ENCODE data around the gene SGSM1.
A peak's percentile ranks its signal among the peaks of the same experiment; 100 is the strongest.

SGSM1 gene

GRCh38 chr22:24942301-24942700 is 136.3 kb downstream of the SGSM1 start:
- H2AFZ ChIP-seq: no peak overlapping the region
- H3K79me2 ChIP-seq: no peaks in the 10 kb centered on the region
- no peak overlapping the region for H3K4me2 ChIP-seq (ENCODE audit: low read length)
- no peaks in the 10 kb centered on the region for H3K36me3 ChIP-seq (ENCODE audit: control insufficient read depth, insufficient read depth, low read length)
- TF ChIP-seq CTCF (IDR thresholded peaks at IDR 0.05): no peak
- H3K9ac ChIP-seq: no peak overlapping the region
- no peaks in the 10 kb centered on the region for H3K27me3 ChIP-seq (ENCODE audit: control insufficient read depth, insufficient read depth, low read length)
- no peaks in the 10 kb centered on the region for H3K9me3 ChIP-seq (ENCODE audit: control insufficient read depth, low read length)
- peaks cover 12% of the 10 kb centered on the region for H3K4me1 ChIP-seq
- H3K4me3 ChIP-seq (ENCODE audit: low read depth, low read length): no peak overlapping the region
- peak overlapping the region; percentile 77 for H3K27ac ChIP-seq

- Histone ChIP-seq H3K27me3 (ENCODE audit: control insufficient read depth, insufficient read depth, low read length) (no peaks in the 10 kb centered on the region), H3K9me3 (ENCODE audit: control insufficient read depth, low read length) (no peaks in the 10 kb centered on the region), H3K9ac (no peak overlapping the region), H3K27ac (peak overlapping the region; percentile 62), H3K36me3 (ENCODE audit: control insufficient read depth, insufficient read depth, low read length) (no peaks in the 10 kb centered on the region), H3K4me1 (peaks cover 21% of the 10 kb centered on the region), H3K4me3 (ENCODE audit: low read depth, low read length) (no peak overlapping the region), H3K4me2 (ENCODE audit: low read length) (no peak overlapping the region), H3K79me2 (no peaks in the 10 kb centered on the region), H2AFZ (no peak overlapping the region)
- no peak for TF ChIP-seq CTCF (IDR thresholded peaks at IDR 0.05)
Measured at GRCh38 chr22:24944217-24944937, 138.4 kb downstream of the SGSM1 start.

- H3K4me1 ChIP-seq: peaks cover 21% of the 10 kb centered on the region
- no peaks in the 10 kb centered on the region for H3K9me3 ChIP-seq (ENCODE audit: control insufficient read depth, low read length)
- no peak overlapping the region for H3K4me3 ChIP-seq (ENCODE audit: low read depth, low read length)
- no peak overlapping the region for H2AFZ ChIP-seq
- H3K27me3 ChIP-seq (ENCODE audit: control insufficient read depth, insufficient read depth, low read length): no peaks in the 10 kb centered on the region
- H3K79me2 ChIP-seq: no peaks in the 10 kb centered on the region
- H3K4me2 ChIP-seq (ENCODE audit: low read length): peak overlapping the region; percentile 41
- no peak overlapping the region for H3K9ac ChIP-seq
- H3K27ac ChIP-seq: peak overlapping the region; percentile 62
- H3K36me3 ChIP-seq (ENCODE audit: control insufficient read depth, insufficient read depth, low read length): no peaks in the 10 kb centered on the region
- TF ChIP-seq CTCF (IDR thresholded peaks at IDR 0.05): no peak
Measured at GRCh38 chr22:24945430-24945829, 139.4 kb downstream of the SGSM1 start.

- H3K9me3 ChIP-seq (ENCODE audit: control insufficient read depth, low read length): no peaks in the 10 kb centered on the region
- no peak overlapping the region for H3K9ac ChIP-seq
- peaks cover 21% of the 10 kb centered on the region for H3K4me1 ChIP-seq
- TF ChIP-seq CTCF (IDR thresholded peaks at IDR 0.05): no peak
- no peaks in the 10 kb centered on the region for H3K36me3 ChIP-seq (ENCODE audit: control insufficient read depth, insufficient read depth, low read length)
- H3K27me3 ChIP-seq (ENCODE audit: control insufficient read depth, insufficient read depth, low read length): no peaks in the 10 kb centered on the region
- H3K27ac ChIP-seq: no peak overlapping the region
- no peak overlapping the region for H3K4me3 ChIP-seq (ENCODE audit: low read depth, low read length)
- H2AFZ ChIP-seq: no peak overlapping the region
- H3K4me2 ChIP-seq (ENCODE audit: low read length): no peak overlapping the region
- no peaks in the 10 kb centered on the region for H3K79me2 ChIP-seq
Measured at GRCh38 chr22:24947383-24947782, 141.4 kb downstream of the SGSM1 start.

- Histone ChIP-seq H2AFZ (peak overlapping the region; percentile 69), H3K79me2 (no peaks in the 10 kb centered on the region), H3K9ac (no peak overlapping the region), H3K4me1 (peaks cover 21% of the 10 kb centered on the region), H3K27me3 (ENCODE audit: control insufficient read depth, insufficient read depth, low read length) (no peaks in the 10 kb centered on the region), H3K4me2 (ENCODE audit: low read length) (no peak overlapping the region), H3K4me3 (ENCODE audit: low read depth, low read length) (no peak overlapping the region), H3K36me3 (ENCODE audit: control insufficient read depth, insufficient read depth, low read length) (no peaks in the 10 kb centered on the region), H3K9me3 (ENCODE audit: control insufficient read depth, low read length) (no peaks in the 10 kb centered on the region), H3K27ac (peak overlapping the region; percentile 69)
- no peak for TF ChIP-seq CTCF (IDR thresholded peaks at IDR 0.05)
Measured at GRCh38 chr22:24947881-24948280, 141.9 kb downstream of the SGSM1 start.
